ENCODE measurements around the gene TBC1D12.

TBC1D12 gene

GRCh38 chr10:94549221-94549620 is 146.9 kb downstream of the TBC1D12 start:
- DNase-seq: no peak

GRCh38 chr10:94567714-94568307 is 165.5 kb downstream of the TBC1D12 start:
- DNase-seq: peak; percentile 52

GRCh38 chr10:94571081-94571480 is 168.7 kb downstream of the TBC1D12 start:
- DNase-seq: peak; percentile 22

DNA sequence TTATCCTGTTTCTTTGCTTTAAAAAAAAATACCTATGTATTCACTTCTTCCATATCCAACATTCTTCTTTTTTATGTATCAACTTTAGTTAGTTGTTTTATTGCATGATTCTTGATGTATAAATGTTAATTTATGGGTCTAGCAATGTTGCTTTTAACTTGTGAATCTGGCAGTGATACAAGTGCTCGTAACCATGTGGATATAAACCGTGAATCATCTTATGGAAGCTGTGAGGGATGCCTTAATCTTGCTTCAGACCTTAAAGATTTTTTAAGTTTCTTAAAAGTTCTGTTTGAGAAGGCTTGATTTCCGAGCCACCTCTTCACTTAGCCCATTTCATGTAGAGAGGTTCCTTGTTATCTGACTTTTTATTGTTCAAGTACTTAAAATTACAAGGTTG is 169.2 kb downstream of the TBC1D12 start:
- peak; percentile 52 for DNase-seq

DNA sequence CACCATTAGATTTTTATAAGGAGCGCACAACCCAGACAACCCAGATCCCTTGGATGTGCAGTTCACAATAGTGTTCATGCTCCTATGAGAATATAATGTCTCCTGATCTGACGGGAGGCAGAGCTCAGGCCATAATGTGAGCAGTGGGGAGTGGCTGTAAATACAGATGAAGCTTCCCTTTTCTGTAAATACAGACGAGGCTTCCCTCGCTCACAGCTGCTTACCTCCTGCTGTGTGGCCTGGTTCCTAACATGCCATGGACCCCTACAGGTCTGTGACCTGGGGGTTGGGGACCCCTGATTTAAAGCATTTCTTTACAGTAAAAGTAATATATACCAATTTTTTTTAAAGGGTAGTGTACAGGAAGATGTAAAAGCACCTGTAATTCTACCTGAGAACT is 176.4 kb downstream of the TBC1D12 start:
- no peak for DNase-seq

- DNase-seq: no peak
Measured at GRCh38 chr10:94583124-94583523, 180.8 kb downstream of the TBC1D12 start.

All from EL (cell line).